ENCODE results near the gene C3orf38. TPM values are rescaled to one million over a fixed set of nuclear protein-coding genes. Genes with fewer than 3 reads are reported as not detected.

C3orf38 gene
- total RNA-seq, 2 donors from 2014 or later, result 20.8 to 32.2 TPM

DNA sequence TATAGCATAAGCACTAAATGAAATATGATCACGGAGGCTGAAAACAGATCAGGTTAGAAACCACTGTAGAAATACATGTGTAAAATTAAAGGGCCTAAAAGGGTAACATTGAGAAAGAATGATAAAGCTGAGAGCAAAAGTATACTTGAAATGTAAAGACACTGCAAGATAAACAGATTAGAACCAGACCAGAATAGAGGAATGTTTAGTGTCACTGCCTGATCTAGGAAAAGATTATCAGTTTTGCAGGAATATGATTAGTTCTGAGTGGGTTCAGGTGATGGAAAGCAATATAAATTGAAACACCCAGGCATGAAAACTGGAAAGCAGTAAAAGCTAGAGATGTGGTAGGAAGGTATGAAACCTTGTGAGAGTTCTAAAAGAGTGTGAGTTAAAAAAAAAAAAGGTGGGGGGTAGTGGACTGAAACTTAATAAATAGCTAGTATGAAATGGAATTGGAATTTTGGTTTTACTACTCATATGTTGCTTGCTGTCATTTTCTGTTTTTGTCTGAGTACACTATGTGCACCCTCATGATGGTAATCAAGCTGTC, 16.0 kb upstream of the C3orf38 start:
- Histone ChIP-seq H3K9me3 (no peaks in the 10 kb centered on the region), H3K36me3 (peaks cover 3% of the 10 kb centered on the region), H3K4me3 (no peak overlapping the region), H3K27ac (no peak overlapping the region), H3K27me3 (replicated peaks; ENCODE audit: insufficient read depth) (no peaks in the 10 kb centered on the region), H3K4me1 (ENCODE audit: control insufficient read depth in 1 of 2, low read depth in 2 of 2) (no peaks in the 10 kb centered on the region)
- no peak for ATAC-seq (ENCODE audit: insufficient number of reproducible peaks, low FRiP score, low read depth)
- TF ChIP-seq, protein P1, sequence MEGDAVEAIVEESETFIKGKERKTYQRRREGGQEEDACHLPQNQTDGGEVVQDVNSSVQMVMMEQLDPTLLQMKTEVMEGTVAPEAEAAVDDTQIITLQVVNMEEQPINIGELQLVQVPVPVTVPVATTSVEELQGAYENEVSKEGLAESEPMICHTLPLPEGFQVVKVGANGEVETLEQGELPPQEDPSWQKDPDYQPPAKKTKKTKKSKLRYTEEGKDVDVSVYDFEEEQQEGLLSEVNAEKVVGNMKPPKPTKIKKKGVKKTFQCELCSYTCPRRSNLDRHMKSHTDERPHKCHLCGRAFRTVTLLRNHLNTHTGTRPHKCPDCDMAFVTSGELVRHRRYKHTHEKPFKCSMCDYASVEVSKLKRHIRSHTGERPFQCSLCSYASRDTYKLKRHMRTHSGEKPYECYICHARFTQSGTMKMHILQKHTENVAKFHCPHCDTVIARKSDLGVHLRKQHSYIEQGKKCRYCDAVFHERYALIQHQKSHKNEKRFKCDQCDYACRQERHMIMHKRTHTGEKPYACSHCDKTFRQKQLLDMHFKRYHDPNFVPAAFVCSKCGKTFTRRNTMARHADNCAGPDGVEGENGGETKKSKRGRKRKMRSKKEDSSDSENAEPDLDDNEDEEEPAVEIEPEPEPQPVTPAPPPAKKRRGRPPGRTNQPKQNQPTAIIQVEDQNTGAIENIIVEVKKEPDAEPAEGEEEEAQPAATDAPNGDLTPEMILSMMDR (IDR thresholded peaks at IDR 0.05), result no peak
- no peak for DNase-seq (ENCODE audit: low spot score)

DNA sequence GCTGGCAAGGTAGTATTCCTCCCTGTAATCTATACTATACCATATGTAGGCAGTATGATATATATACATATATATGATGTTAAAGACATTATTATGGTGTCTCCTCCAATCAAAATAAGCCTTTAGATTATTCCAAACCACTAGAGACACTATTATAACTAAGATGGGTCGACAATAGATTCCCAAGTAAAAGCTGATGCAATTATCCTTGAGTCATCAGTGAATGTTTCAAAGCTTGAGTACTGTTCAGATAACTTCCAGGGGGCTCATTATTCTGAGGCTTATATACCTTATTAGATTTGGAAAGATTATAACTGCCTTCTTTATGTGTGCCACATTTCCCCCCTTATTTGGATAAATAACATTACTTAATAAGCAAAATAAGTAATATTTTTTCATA, 11.9 kb upstream of the C3orf38 start:
- no peak overlapping the region for H3K27ac ChIP-seq
- H3K36me3 ChIP-seq, result peaks cover 17% of the 10 kb centered on the region
- H3K27me3 ChIP-seq (replicated peaks; ENCODE audit: insufficient read depth), result no peaks in the 10 kb centered on the region
- no peak for DNase-seq (ENCODE audit: low spot score)
- ATAC-seq (ENCODE audit: insufficient number of reproducible peaks, low FRiP score, low read depth), result no peak
- H3K9me3 ChIP-seq, result no peaks in the 10 kb centered on the region
- TF ChIP-seq, protein P1 (IDR thresholded peaks at IDR 0.05), result no peak
- H3K4me1 ChIP-seq (ENCODE audit: control insufficient read depth in 1 of 2, low read depth in 2 of 2), result no peaks in the 10 kb centered on the region
- no peak overlapping the region for H3K4me3 ChIP-seq

DNA sequence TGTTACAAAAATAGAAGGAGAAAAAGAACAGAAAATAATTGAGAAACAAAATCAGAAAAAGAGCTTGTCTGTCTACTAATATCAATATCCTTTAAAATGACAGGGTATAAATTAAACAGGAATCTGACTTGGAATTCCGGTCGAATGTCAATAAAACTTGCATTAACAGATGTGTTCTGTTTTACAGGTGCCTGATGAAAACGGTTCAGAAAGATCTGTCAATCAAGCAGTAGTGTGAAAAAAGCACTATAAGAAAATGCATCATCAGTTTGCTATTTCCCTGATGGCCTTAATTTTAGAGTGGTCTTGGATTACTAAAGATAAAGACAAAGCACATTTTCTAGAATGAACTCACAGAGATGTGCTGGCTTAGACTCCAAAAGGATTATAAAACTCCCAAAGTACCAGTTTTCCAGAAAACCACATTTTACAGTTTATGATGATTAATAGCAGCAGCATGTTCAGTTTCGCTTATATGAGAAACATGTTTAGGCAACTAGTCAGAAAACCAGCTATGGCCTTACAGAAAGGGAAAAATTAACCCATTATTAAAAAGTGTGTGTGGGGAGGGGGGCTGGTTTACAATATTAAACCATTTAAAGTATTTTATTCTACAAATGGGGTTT, 8.2 kb upstream of the C3orf38 start:
- Histone ChIP-seq H3K27ac (no peak overlapping the region), H3K36me3 (peaks cover 14% of the 10 kb centered on the region), H3K4me1 (ENCODE audit: control insufficient read depth in 1 of 2, low read depth in 2 of 2) (no peaks in the 10 kb centered on the region), H3K4me3 (no peak overlapping the region), H3K27me3 (replicated peaks; ENCODE audit: insufficient read depth) (no peaks in the 10 kb centered on the region), H3K9me3 (no peaks in the 10 kb centered on the region)
- TF ChIP-seq, protein P1 (IDR thresholded peaks at IDR 0.05), result no peak
- ATAC-seq (ENCODE audit: insufficient number of reproducible peaks, low FRiP score, low read depth), result no peak
- no peak for DNase-seq (ENCODE audit: low spot score)

DNA sequence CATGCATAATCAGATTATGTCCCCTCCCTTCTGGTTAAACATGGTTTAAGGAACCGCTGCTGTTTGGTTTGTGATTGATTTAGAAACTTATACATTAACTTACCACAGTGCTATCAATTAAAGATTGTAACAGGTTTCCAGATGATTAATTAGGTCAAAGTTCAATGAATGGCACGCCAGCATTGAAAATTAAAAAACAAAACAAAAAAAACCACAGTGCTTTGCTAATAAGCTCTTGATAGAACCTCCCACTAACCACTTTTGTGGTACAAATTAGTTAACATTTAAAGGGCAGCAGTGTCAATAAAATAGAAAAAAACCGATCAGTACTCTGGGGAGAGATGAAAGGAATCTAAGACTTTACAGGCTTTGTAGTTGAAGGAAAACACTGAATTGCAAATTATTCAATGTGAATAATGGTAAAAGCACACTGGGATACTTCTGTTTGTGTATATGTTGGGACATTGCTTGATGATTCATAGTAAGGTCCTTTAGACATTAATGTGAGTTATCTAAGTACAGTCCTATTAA, 7.6 kb upstream of the C3orf38 start:
- H3K27me3 ChIP-seq (replicated peaks; ENCODE audit: insufficient read depth), result no peaks in the 10 kb centered on the region
- H3K36me3 ChIP-seq, result peaks cover 14% of the 10 kb centered on the region
- ATAC-seq (ENCODE audit: insufficient number of reproducible peaks, low FRiP score, low read depth) (no peak), DNase-seq (ENCODE audit: low spot score) (no peak)
- no peak overlapping the region for H3K27ac ChIP-seq
- H3K4me1 ChIP-seq (ENCODE audit: control insufficient read depth in 1 of 2, low read depth in 2 of 2), result no peaks in the 10 kb centered on the region
- TF ChIP-seq, protein P1 (IDR thresholded peaks at IDR 0.05), result no peak
- no peaks in the 10 kb centered on the region for H3K9me3 ChIP-seq
- no peak overlapping the region for H3K4me3 ChIP-seq

DNA sequence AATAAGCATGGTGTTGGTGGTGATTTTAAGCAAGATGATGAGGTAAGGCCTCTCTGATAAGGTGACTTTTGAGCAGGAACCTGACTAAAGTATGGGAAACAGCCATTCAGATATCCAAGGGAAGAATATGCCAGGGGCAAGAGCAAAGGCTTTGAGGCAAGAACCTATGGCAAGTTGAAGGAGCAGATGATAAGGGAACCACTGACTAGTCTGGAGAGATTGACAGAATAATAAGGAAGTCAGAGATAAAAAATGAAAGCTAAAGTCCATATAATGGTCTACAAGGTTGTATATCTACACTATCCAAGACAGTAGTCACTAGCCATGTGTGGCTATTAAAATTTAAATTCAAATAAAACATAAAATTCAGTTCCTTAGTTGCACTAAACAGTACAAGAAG, 2.5 kb upstream of the C3orf38 start:
- no peak overlapping the region for H3K27ac ChIP-seq
- H3K27me3 ChIP-seq (replicated peaks; ENCODE audit: insufficient read depth), result no peaks in the 10 kb centered on the region
- TF ChIP-seq, protein P1 (IDR thresholded peaks at IDR 0.05), result no peak
- H3K4me1 ChIP-seq (ENCODE audit: control insufficient read depth in 1 of 2, low read depth in 2 of 2), result peaks cover 9 to 19% of the 10 kb centered on the region in 2 donors
- DNase-seq (ENCODE audit: low spot score) (no peak), ATAC-seq (ENCODE audit: insufficient number of reproducible peaks, low FRiP score, low read depth) (no peak)
- H3K36me3 ChIP-seq, result no peaks in the 10 kb centered on the region
- H3K4me3 ChIP-seq, result no peak overlapping the region
- no peaks in the 10 kb centered on the region for H3K9me3 ChIP-seq
